Mesenchymal stem cell (in vitro differentiated cells and primary cell): ENCODE results near the gene HOXC5.
"Not testable (repeated sequence)": the region's sequence is repeated elsewhere in the genome, so short reads cannot be mapped to it uniquely, and the experiment has no call there.

Source experiments
- DNase-seq: peaks from one replicate; pipeline ENCODE4 v3.0.0-alpha.2; 2013
- H2AFZ ChIP-seq: one replicate; pipeline ENCODE4 v1.6.1; 2013; ENCODE audit warnings: low read depth, mild to moderate bottlenecking, control low read depth, inconsistent platforms, low read length, moderate library complexity
- H2AK5ac ChIP-seq: 2 replicates; pipeline ENCODE4 v1.6.1; 2013; ENCODE audit warnings: low read length, moderate library complexity, mild to moderate bottlenecking, inconsistent platforms; ENCODE audit not compliant: severe bottlenecking
- H2BK120ac ChIP-seq: one replicate; pipeline ENCODE4 v1.6.1; 2013; ENCODE audit warnings: low read depth, mild to moderate bottlenecking, inconsistent platforms, low read length, moderate library complexity
- H2BK12ac ChIP-seq, 2 experiments: one replicate each; pipeline ENCODE4 v1.6.1; 2013; ENCODE audit warnings: inconsistent platforms in 2 of 2, low read length in 2 of 2, mild to moderate bottlenecking in 2 of 2, moderate library complexity in 2 of 2, control low read depth in 1 of 2
- H2BK15ac ChIP-seq: one replicate; pipeline ENCODE4 v1.6.1; 2013; ENCODE audit warnings: mild to moderate bottlenecking, low read depth, inconsistent platforms; ENCODE audit not compliant: poor library complexity, severe bottlenecking
- H2BK5ac ChIP-seq: 2 replicates; pipeline ENCODE4 v1.6.1; 2013; ENCODE audit warnings: low read depth, mild to moderate bottlenecking, low read length, control low read depth, inconsistent platforms; ENCODE audit not compliant: poor library complexity, severe bottlenecking
- H3K14ac ChIP-seq, 2 experiments: one replicate each; pipeline ENCODE4 v1.6.1; 2013; ENCODE audit warnings: inconsistent platforms in 2 of 2, low read length in 2 of 2, control low read depth in 1 of 2, mild to moderate bottlenecking in 1 of 2, moderate library complexity in 1 of 2
- H3K18ac ChIP-seq, 2 experiments: one replicate each; pipeline ENCODE4 v1.6.1; 2013; ENCODE audit warnings: inconsistent platforms in 2 of 2, low read length in 2 of 2, control low read depth in 1 of 2, low read depth in 1 of 2, mild to moderate bottlenecking in 1 of 2
- H3K23ac ChIP-seq, 2 experiments: one replicate each; pipeline ENCODE4 v1.6.1; 2013; ENCODE audit warnings: inconsistent platforms in 2 of 2, low read length in 2 of 2, mild to moderate bottlenecking in 2 of 2, moderate library complexity in 2 of 2, control low read depth in 1 of 2
- H3K27ac ChIP-seq: 2 replicates; pipeline ENCODE4 v1.5.1; 2013; ENCODE audit warnings: mild to moderate bottlenecking, moderate library complexity, low read length, control low read depth, inconsistent platforms; ENCODE audit not compliant: poor library complexity, severe bottlenecking
- H3K27me3 ChIP-seq, 2 experiments: 2 replicates each; pipeline versions ENCODE4 v1.6.1 to v1.7.0; 2013; ENCODE audit warnings: low read length in 2 of 2, mild to moderate bottlenecking in 2 of 2, moderate library complexity in 2 of 2, control low read depth in 1 of 2, inconsistent platforms in 1 of 2; ENCODE audit not compliant: control insufficient read depth in 1 of 2, insufficient read depth in 1 of 2
- H3K36me3 ChIP-seq, 2 experiments: 2 replicates each; pipeline versions ENCODE4 v1.6.1 to v1.7.0; 2013; ENCODE audit warnings: low read length in 2 of 2, control low read depth in 1 of 2, inconsistent platforms in 1 of 2, low read depth in 1 of 2, mild to moderate bottlenecking in 1 of 2; ENCODE audit not compliant: insufficient read depth in 2 of 2, control insufficient read depth in 1 of 2
- H3K4ac ChIP-seq, 2 experiments: one replicate each; pipeline ENCODE4 v1.6.1; 2013; ENCODE audit warnings: inconsistent platforms in 2 of 2, low read length in 2 of 2, mild to moderate bottlenecking in 2 of 2, moderate library complexity in 2 of 2, control low read depth in 1 of 2, low read depth in 1 of 2
- H3K4me1 ChIP-seq: 2 replicates; pipeline ENCODE4 v1.6.1; 2013; ENCODE audit warnings: low read depth, low read length, control low read depth; ENCODE audit not compliant: control insufficient read depth, insufficient read depth
- H3K4me2 ChIP-seq: 2 replicates; pipeline ENCODE4 v1.6.1; 2013; ENCODE audit warnings: low read length, mild to moderate bottlenecking, inconsistent platforms; ENCODE audit not compliant: poor library complexity, severe bottlenecking
- H3K4me3 ChIP-seq, 2 experiments: 2 replicates each; pipeline versions ENCODE4 v1.5.1 to v1.7.0; 2013; ENCODE audit warnings: low read length in 2 of 2, mild to moderate bottlenecking in 2 of 2, control low read depth in 1 of 2, low read depth in 1 of 2; ENCODE audit not compliant: insufficient read depth in 1 of 2
- H3K79me1 ChIP-seq: replicated peaks from 2 replicates; pipeline ENCODE4 v1.6.1; 2013; ENCODE audit warnings: mild to moderate bottlenecking, control low read depth, low read length, inconsistent platforms; ENCODE audit not compliant: poor library complexity, severe bottlenecking
- H3K9ac ChIP-seq: 2 replicates; pipeline ENCODE4 v1.7.0; 2013; ENCODE audit warnings: mild to moderate bottlenecking, low read length, moderate library complexity
- H3K9me3 ChIP-seq: 2 replicates; pipeline ENCODE4 v1.7.0; 2013; ENCODE audit warnings: mild to moderate bottlenecking, low read length; ENCODE audit not compliant: control insufficient read depth
- H4K8ac ChIP-seq: one replicate; pipeline ENCODE4 v1.6.1; 2013; ENCODE audit warnings: inconsistent platforms, mild to moderate bottlenecking, low read length, moderate library complexity
- H4K91ac ChIP-seq: one replicate; pipeline ENCODE4 v1.6.1; 2013; ENCODE audit warnings: mild to moderate bottlenecking, low read length, inconsistent platforms
- WGBS: methylation state at CpG from one replicate; pipeline ENCODE4 v1.1.7; 2013; ENCODE audit warnings: mixed read lengths; 5-methylcytosine and 5-hydroxymethylcytosine counted together

Gene HOXC5

DNA sequence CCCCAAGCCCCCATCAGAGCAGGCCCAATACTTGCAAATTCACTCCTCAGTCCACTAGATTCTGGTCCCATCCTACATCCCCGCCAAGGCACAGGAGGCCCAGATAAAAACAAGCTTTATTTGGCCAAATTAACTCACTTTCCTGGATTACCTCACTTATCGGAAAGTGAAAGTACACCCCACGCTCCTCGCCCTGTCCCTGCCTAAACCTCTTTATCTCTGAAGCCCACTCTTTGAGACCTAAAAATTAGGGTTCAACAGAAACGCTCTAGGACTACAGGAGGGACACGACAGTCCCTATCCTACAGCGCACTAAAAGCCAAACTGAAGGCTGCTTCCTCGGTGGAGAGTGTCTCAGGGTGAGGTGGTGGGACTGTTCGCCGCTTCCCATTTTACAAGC, 45.0 kb downstream of the HOXC5 start:
- not testable (repeated sequence) for H2BK5ac ChIP-seq, H4K91ac ChIP-seq, H4K8ac ChIP-seq, H3K4ac ChIP-seq, H2BK12ac ChIP-seq, H3K36me3 ChIP-seq, H3K79me1 ChIP-seq, H3K9me3 ChIP-seq, DNase-seq, H3K14ac ChIP-seq, H2BK15ac ChIP-seq, H3K4me1 ChIP-seq, H2AFZ ChIP-seq, H3K23ac ChIP-seq, H3K27ac ChIP-seq, H3K27me3 ChIP-seq, H2AK5ac ChIP-seq, H3K4me2 ChIP-seq, H3K18ac ChIP-seq, H2BK120ac ChIP-seq
- 42% methylated on average over 8 of the region's 10 CpGs for WGBS
- H3K9ac ChIP-seq, result peak overlapping the region; percentile 88
- peak overlapping the region in 1 of 2 experiments; percentile 71 for H3K4me3 ChIP-seq

GRCh38 chr12:54079115-54079514, 46.3 kb downstream of the HOXC5 start:
- H3K79me1 ChIP-seq, H3K9me3 ChIP-seq, H3K18ac ChIP-seq, H2BK5ac ChIP-seq, H3K27ac ChIP-seq, H2AFZ ChIP-seq, H2BK15ac ChIP-seq, H3K23ac ChIP-seq, H2BK120ac ChIP-seq, H3K14ac ChIP-seq, H4K8ac ChIP-seq, H3K4ac ChIP-seq, H3K27me3 ChIP-seq, H3K36me3 ChIP-seq, H3K4me1 ChIP-seq, H4K91ac ChIP-seq, H2BK12ac ChIP-seq, H2AK5ac ChIP-seq: not testable (repeated sequence)
- peak overlapping the region; percentile 86 for H3K9ac ChIP-seq
- peak overlapping the region in 1 of 2 experiments; percentile 59 for H3K4me3 ChIP-seq
- peak overlapping the region; percentile 54 for H3K4me2 ChIP-seq
- peak; percentile 21 for DNase-seq
- 12% methylated on average over 8 of the region's 9 CpGs for WGBS

GRCh38 chr12:54080008-54080924, 47.4 kb downstream of the HOXC5 start:
- not testable (repeated sequence) for H2AFZ ChIP-seq, H2BK120ac ChIP-seq, H3K9me3 ChIP-seq, H4K8ac ChIP-seq, H2BK5ac ChIP-seq, H2AK5ac ChIP-seq, H3K79me1 ChIP-seq, H3K4ac ChIP-seq, H3K14ac ChIP-seq, H2BK12ac ChIP-seq, DNase-seq, H3K36me3 ChIP-seq, H4K91ac ChIP-seq, H3K23ac ChIP-seq, H2BK15ac ChIP-seq, H3K4me1 ChIP-seq, H3K18ac ChIP-seq
- H3K4me3 ChIP-seq, result peak overlapping the region in 1 of 2 experiments; percentile 67
- peaks cover 2 to 14% of the 10 kb centered on the region in 2 experiments for H3K27me3 ChIP-seq
- WGBS, result 20% methylated on average over 17 of the region's 19 CpGs
- H3K27ac ChIP-seq, result peak overlapping the region; percentile 60
- H3K9ac ChIP-seq, result peak overlapping the region; percentile 86
- H3K4me2 ChIP-seq, result peak overlapping the region; percentile 47

GRCh38 chr12:54081053-54081514, 48.2 kb downstream of the HOXC5 start:
- peak; percentile 65 for DNase-seq
- not testable (repeated sequence) for H2BK5ac ChIP-seq
- H3K4me3 ChIP-seq, result peak overlapping the region in 1 of 2 experiments; percentile 67

More at GRCh38 chr12:54081053-54081514, 48.2 kb downstream of the HOXC5 start:
- H3K79me1 ChIP-seq, H4K8ac ChIP-seq, H3K4ac ChIP-seq, H3K4me1 ChIP-seq, H3K9me3 ChIP-seq, H3K23ac ChIP-seq, H3K36me3 ChIP-seq, H2BK120ac ChIP-seq, H2AK5ac ChIP-seq, H2BK15ac ChIP-seq, H3K14ac ChIP-seq, H2BK12ac ChIP-seq, H4K91ac ChIP-seq, H2AFZ ChIP-seq, H3K18ac ChIP-seq: not testable (repeated sequence)
- Histone ChIP-seq H3K27me3 (peaks cover 4 to 17% of the 10 kb centered on the region in 2 experiments), H3K9ac (peak overlapping the region; percentile 86), H3K4me2 (peak overlapping the region; percentile 59), H3K27ac (peak overlapping the region; percentile 58)
- 5% methylated on average over 9 of the region's 16 CpGs for WGBS
